ENCODE measurements around the gene TMEM209.
"Not testable (repeated sequence)": the region's sequence is repeated elsewhere in the genome, so short reads cannot be mapped to it uniquely, and the experiment has no call there.

DNA sequence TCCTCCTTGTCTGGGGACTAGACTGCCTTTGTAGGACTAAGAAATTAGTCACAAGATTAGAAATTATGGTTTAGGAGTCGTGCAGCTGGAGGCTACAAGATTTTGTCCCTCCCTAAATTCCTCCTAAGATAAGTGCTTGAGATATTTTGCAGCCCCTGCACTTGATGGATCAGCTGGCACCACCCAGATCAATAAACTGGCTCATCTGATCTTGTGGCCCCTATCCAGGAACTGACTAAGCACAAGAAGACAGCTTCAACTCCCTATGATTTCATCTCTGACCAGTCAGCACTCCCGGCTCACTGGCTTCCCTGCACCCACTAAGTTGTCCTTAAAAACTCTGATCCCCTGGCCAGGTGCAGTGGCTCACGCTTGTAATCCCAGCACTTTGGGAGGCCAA, 19.7 kb upstream of the TMEM209 start:
- not testable (repeated sequence) for TF ChIP-seq CTCF (IDR thresholded peaks at IDR 0.05); POLR2AphosphoS5 (IDR thresholded peaks at IDR 0.05; ENCODE audit: insufficient read depth in 1 of 2, low read depth in 1 of 2); POLR2A (IDR thresholded peaks at IDR 0.05)

Data from vagina (tissue), 2 donors.